HG03103 (cell line): Measurements from ENCODE around the gene YPEL2.
"Not testable (repeated sequence)": the region's sequence is repeated elsewhere in the genome, so short reads cannot be mapped to it uniquely, and the experiment has no call there.

Experiments used
- ATAC-seq: cut with Tn5 transposase; IDR thresholded peaks from one replicate; pipeline ENCODE4 v1.9.1; 2021; ENCODE audit warnings: low read depth; ENCODE audit not compliant: unreplicated experiment

YPEL2 gene

DNA sequence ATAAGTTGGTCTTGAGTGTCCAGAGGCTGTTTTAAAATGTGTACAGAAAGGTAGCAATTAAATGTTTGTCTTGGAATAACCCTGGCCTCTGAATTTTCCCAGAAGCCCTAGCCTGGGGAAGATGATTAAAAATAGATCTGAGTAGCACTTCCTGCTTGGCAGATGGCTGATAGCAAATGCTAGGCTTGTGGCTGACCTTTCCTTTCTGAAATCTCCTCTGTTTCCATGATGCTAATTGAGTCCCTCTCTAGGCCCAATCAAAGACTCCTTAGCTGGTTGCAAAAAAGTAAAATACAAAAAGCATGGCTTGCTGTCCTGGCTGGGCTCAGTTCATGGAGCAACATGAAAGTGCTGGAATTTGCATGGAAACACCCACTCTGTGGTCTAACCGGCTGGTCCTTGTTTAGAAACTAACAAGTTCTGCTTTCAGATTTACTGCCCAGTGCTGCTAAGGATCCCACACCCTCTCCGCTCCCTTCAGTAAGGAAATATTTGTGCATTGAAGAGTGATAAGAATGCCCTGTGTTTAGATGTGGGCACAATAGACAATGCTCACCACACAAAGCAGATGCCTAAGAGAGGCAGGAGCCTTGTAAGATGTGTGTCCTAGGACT is 40.8 kb downstream of the YPEL2 start:
- no peak for ATAC-seq

- no peak for ATAC-seq
Observed at GRCh38 chr17:59373882-59374495, 42.5 kb downstream of the YPEL2 start.

- no peak for ATAC-seq
Observed at GRCh38 chr17:59374612-59375011, 43.2 kb downstream of the YPEL2 start.

DNA sequence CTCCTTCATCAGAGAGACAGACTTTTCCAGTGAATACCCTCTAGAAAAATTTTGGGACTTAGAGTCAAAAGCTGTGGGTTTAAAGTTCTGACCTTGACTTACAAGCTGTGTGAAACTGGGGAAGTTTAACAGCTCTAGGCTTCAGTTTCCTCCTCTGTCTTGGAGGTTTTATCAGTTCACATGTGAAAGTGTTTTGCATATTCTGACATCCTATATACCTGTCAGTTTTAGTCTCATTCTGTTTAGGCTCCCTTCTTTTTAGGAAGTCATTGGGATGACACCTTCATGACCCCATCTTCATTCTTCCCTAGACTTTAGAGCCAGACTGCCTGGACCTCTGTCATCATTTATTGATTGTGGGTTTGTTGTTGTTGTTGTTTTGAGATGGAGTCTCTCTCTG is 44.4 kb downstream of the YPEL2 start:
- ATAC-seq: no peak

DNA sequence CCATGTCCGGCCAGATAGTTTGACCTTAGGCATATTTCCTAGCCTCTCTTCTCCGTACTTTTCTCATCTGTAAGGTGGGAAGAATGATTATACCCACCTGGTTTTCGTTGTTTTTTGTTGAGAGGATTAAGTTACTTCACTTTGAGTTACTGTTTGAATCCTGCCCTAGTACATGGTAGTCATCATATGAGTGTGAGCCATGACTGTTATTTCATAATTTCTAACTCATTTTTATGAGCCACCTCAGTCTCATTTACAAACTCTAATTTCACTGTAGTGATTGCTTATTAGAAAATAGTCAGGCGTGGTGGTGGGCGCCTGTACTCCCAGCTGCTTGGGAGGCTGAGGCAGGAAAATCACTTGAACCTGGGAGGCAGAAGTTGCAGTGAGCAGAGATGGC is 45.1 kb downstream of the YPEL2 start:
- ATAC-seq: no peak

DNA sequence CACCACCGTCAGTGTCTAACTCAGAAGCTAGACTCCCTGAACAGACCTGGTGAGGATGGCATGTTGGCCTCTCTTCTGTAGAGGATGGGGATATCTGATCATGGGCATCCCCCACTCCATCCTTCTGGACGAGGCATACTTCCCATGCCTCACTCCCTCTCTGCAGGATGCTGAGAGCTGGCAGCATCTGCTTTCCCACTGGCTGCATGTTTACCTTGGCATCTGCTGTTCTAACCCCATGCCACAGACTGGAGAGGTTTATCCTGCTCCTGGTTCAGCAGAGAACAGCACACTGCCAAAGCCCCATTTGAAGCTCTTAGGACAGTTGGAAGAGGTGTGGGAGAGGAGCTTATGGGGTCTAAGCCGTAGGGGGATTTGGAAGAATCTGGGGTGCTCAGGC is 46.0 kb downstream of the YPEL2 start:
- no peak for ATAC-seq

DNA sequence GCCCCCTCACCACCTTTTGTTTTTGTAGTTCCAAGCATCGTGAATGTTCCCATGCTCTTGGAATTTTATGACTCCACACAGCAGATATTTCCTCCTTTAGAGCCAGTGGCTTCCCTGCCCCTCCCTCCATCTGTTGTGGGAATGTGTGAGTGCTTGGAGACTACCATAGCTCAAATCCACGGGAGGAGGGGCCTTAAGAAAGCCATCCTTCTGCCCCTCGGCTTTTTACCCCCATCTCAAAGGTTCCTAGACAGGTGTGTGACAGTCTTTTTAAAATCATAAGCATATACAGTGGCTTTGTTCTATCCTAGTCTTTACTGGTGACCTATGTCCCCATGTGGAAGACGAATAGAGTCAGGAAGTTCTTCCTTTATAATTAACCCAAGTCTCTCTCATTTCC is 47.2 kb downstream of the YPEL2 start:
- ATAC-seq: no peak

- ATAC-seq: no peak
Observed at GRCh38 chr17:59380474-59380873, 49.0 kb downstream of the YPEL2 start.

DNA sequence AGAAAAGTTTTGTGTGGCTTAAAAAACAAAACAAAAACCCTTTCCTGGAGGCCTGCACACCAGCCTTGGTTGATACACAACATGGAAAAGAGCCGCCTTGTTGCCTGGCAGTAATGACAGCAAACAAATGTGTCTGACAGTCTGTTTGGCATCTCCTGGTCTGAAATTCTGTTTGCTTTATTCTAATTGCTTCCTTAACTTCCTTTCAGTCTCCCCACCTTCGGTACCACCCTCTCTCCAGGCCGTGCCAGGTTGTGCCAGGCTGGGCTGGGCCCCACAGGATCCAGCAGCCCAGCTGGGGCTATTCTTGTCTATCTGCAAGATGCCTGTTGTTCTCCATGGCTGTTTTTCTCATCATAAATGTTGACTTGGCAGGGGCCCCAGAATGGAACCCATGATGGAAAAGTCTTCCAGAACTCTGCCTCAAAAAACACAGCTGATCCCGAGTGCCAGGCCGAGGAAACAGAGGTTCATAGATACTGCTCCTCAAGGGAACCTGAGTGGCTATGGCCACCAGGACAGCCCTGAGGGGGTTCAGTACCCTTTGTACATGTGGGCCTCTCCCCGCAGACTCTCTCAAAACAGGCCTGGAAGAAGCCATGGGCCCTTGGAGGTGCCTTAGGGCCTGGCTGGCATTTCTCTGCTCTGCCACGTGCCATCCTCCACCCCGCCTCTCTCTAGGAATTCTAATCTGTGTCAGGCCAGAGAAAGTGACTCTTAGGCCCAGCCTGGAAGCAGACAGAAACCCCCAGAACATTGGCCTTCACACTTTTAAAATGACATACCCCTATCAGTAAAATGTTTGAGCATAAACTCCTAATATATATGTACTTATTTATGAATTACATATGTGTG is 50.5 kb downstream of the YPEL2 start:
- ATAC-seq: no peak

DNA sequence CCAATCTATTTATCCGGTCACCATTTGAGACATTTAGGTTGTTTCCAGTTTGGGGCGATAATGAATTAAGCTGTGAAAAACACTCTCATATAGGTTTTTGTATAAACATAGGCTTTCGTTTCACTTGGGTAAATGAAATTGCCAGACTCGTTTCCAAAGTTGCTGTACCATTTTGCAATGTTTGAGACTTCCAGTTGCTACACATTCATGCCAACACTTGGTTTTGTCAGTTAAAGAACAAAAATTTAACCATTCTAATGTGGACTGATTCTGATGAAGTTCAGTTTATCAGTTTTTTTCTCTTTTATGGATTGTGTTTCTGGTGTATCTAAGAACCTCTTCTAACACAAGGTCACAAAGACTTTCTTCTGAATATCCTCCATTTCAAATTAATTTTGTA is 52.4 kb downstream of the YPEL2 start:
- ATAC-seq: no peak

GRCh38 chr17:59387351-59388068 is 56.1 kb downstream of the YPEL2 start:
- ATAC-seq: no peak

DNA sequence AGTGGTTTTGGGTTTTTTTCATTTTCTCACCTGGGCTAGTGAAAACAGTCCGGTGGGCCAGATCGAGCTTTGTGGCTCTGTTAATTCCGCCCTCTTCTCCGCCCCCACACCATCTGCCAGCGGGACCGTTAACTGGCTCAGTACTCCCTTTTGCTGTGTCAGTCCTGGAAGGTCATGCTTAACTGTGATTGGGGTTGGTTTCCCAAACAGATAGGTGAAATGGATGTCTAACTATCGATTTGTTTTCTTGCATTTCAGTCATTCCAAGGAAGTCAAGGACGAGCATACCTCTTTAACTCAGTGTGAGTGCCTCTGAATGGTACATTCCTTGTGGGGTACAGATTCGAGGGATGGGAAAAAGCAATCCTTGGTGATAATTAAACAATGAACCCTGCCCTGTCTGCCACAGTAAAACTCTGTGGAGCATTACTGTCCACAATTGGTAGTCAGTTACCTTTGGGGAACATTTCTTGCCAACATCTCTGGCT is 56.7 kb downstream of the YPEL2 start:
- ATAC-seq: no peak

GRCh38 chr17:59389066-59389465 is 57.6 kb downstream of the YPEL2 start:
- no peak for ATAC-seq

DNA sequence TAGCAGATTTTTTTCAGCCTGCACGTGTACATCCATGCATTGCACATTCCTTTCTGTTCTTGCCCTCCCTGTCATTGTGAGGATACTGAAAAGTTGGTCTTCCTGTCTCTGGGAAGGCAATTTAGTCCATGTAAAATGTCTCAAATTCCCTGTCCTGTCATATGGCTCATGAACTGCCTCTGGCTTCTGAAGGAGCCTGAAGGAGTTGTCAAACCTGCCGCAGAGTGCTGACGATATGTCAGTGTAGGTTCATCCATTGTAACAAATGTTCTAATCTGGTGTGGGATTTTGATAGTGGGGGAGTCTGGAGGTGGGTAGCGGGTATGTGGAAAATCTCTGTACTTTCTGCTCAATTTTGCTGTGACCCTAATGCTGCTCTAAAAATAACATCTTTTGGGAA is 59.6 kb downstream of the YPEL2 start:
- no peak for ATAC-seq

DNA sequence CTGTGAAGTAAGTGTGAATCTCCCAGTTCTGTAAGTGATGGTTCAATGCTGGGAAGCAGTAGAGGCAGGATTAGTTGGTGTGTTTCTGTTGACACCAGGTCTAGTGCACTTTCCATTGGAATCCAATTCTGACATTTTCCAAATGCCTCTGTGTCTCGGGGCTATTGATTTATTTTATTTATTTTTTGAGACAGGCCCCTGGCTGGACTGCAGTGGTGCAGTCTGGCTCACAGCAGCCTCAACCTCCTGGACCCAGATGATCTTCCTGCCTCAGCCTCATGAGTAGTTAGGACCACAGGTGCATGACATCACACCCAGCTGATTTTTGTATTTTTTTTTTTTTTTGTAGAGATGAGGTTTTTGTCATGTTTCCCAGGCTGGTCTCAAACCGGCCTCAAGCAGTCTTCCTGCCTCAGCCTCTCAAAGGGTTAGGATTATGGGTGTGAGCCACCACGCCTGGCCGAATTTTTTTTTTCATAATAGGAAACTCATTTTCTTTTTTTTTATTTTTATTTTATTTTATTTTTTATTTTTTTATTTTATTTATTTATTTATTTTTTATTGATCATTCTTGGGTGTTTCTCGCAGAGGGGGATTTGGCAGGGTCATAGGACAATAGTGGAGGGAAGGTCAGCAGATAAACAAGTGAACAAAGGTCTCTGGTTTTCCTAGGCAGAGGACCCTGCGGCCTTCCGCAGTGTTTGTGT is 61.7 kb downstream of the YPEL2 start:
- ATAC-seq: no peak

DNA sequence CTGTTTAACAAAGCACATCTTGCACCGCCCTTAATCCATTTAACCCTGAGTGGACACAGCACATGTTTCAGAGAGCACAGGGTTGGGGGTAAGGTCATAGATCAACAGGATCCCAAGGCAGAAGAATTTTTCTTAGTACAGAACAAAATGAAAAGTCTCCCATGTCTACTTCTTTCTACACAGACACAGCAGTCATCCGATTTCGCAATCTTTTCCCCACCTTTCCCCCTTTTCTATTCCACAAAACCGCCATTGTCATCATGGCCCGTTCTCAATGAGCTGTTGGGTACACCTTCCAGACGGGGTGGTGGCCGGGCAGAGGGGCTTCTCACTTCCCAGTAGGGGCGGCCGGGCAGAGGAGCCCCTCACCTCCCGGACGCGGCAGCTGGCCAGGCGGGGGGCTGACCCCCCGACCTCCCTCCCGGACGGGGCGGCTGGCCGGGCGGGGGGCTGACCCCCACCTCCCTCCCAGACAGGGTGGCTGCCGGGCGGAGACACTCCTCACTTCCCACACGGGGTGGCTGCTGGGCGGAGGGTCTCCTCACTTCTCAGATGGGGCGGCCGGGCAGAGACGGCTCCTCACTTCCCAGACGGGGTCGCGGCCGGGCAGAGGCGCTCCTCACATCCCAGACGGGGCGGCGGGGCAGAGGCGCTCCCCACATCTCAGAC is 62.4 kb downstream of the YPEL2 start:
- not testable (repeated sequence) for ATAC-seq

DNA sequence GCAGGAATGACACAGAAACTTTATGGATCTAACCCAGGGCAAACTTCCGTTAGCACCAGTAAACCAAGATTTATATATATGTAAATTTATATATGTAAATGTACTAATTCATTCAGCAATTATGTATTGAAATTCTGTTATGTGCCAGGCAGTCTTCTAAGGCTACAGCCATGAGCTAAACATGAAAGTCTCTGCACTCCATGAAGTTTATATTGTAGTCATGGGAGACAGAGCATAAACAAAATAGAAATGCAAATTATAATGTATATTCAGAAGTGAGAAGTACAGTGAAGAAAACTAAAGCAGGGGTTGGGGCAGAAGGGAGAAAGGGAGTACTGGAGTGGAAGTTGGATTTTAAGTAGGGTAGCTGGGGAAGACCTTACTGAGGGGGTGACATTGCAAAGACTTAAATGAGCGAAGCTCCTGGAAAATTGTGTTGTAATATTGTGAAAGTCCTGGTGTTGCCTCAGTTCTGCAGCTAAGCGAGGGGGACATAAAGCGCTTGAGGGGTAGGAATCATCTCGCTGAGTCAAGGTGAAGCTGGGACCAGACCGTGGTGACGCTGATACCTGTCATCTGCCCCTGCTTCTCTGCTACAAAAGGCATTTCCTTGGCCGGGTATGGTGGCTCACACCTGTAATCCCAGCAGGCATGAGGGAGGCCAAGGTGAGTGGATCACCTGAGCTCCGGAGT is 64.8 kb downstream of the YPEL2 start:
- no peak for ATAC-seq

- ATAC-seq: no peak
Observed at GRCh38 chr17:59397316-59398073, 66.0 kb downstream of the YPEL2 start.

DNA sequence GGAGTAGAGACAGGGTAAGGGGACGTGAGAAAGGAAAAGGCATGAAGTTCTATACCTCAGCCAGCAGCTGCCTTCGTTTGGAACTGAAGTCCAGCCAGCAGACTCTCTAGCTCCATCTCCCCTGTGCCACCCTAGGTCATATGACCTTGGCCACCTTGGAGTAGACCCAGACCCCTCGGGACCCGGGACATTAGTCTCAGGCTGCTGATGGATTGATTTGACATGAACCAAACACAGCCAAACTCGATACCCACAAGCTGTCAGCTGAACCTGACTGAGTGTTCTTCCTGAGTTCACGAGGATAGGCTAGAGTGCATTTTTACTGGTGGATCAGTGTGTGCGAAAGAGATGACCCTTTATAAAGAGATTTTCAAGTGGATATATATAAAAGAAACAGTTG is 68.5 kb downstream of the YPEL2 start:
- no peak for ATAC-seq
